HEK293T (cell line): ENCODE data around the gene LSM11.
"Not testable (repeated sequence)": the region's sequence is repeated elsewhere in the genome, so short reads cannot be mapped to it uniquely, and the experiment has no call there.

Experiments
- CTCF ChIA-PET: fragments of 350-600 bp; formaldehyde crosslinking; extraction: SDS; loops from one replicate; lab custom pipeline; 2021; ENCODE audit warnings: antibody characterized with exemption, inconsistent platforms; lab: Yijun Ruan, JAX
- POLR2A ChIA-PET: fragments of 350-600 bp; formaldehyde crosslinking; extraction: SDS; loops from one replicate; lab custom pipeline; 2020; ENCODE audit warnings: antibody characterized with exemption, inconsistent platforms; lab: Yijun Ruan, JAX
- DNase-seq: peaks from one replicate; pipeline ENCODE4 v3.0.0; 2012; ENCODE audit warnings: mixed read lengths; ENCODE audit errors: extremely low spot score
- ARNT ChIP-seq: fragments of 450-650 bp; IDR thresholded peaks from 2 replicates; pipeline ENCODE4 v1.6.1; 2017; ENCODE audit warnings: mild to moderate bottlenecking
- BHLHE40 ChIP-seq: fragments of 450-650 bp; IDR thresholded peaks from 2 replicates; pipeline ENCODE4 v1.6.1; 2016; ENCODE audit warnings: mild to moderate bottlenecking, moderate library complexity, borderline replicate concordance
- CTBP1 ChIP-seq: fragments of 450-650 bp; IDR thresholded peaks from 2 replicates; pipeline ENCODE4 v1.6.1; 2016; ENCODE audit warnings: borderline replicate concordance
- ELF4 ChIP-seq: fragments of 450-650 bp; IDR thresholded peaks from 2 replicates; pipeline ENCODE4 v1.6.1; 2017; ENCODE audit warnings: antibody characterized with exemption
- FOXA1 ChIP-seq: fragments of 450-650 bp; IDR thresholded peaks from 2 replicates; pipeline ENCODE4 v1.6.1; 2016; ENCODE audit warnings: mild to moderate bottlenecking
- FOXK2 ChIP-seq: fragments of 450-650 bp; IDR thresholded peaks from 2 replicates; pipeline ENCODE4 v1.6.1; 2016; ENCODE audit warnings: mild to moderate bottlenecking
- FOXM1 ChIP-seq: fragments of 450-650 bp; IDR thresholded peaks from 2 replicates; pipeline ENCODE4 v1.6.1; 2017; ENCODE audit warnings: mild to moderate bottlenecking, borderline replicate concordance
- HDGF ChIP-seq: fragments of 450-650 bp; IDR thresholded peaks from 2 replicates; pipeline ENCODE4 v1.6.1; 2017; ENCODE audit warnings: antibody characterized with exemption, borderline replicate concordance
- L3MBTL2 ChIP-seq: fragments of 450-650 bp; conservative IDR thresholded peaks from 2 replicates; pipeline ENCODE4 v1.6.1; 2016; ENCODE audit warnings: mild to moderate bottlenecking
- LEF1 ChIP-seq: fragments of 450-650 bp; IDR thresholded peaks from 2 replicates; pipeline ENCODE4 v1.6.1; 2017; ENCODE audit warnings: mild to moderate bottlenecking, borderline replicate concordance
- NFRKB ChIP-seq: fragments of 450-650 bp; IDR thresholded peaks from 2 replicates; pipeline ENCODE4 v1.6.1; 2016; ENCODE audit warnings: mild to moderate bottlenecking, moderate library complexity
- SP1 ChIP-seq: fragments of 450-650 bp; IDR thresholded peaks from 2 replicates; pipeline ENCODE4 v1.6.1; 2017
- SUZ12 ChIP-seq: fragments of 450-650 bp; IDR thresholded peaks from 2 replicates; pipeline ENCODE4 v1.6.1; 2016; ENCODE audit warnings: mild to moderate bottlenecking
- TARDBP ChIP-seq: fragments of 450-650 bp; IDR thresholded peaks from 2 replicates; pipeline ENCODE4 v1.6.1; 2016
- ZNF384 ChIP-seq: fragments of 450-650 bp; IDR thresholded peaks from 2 replicates; pipeline ENCODE4 v1.6.1; 2016
- TF ChIP-seq, protein P1 (sequence below): fragments of 450-650 bp; IDR thresholded peaks from 2 replicates; pipeline ENCODE4 v1.6.1; 2016

The LSM11 gene

GRCh38 chr5:157743163-157744050 lies at the start of gene LSM11:
LSM11 (plus strand) TSS chr5:157743712; CDS start chr5:157743751, 39 bp downstream.
- ChIA-PET CTCF (interaction anchor here (0.6 to 1.4 kb wide), 21 partner anchors 11 to 1051 kb away, joined by 3 to 7 read pairs (median 3); partner anchors contain the start of gene THG1L), POLR2A (interaction anchor here (0.7 to 2.0 kb wide), 2 partner anchors 12 to 24 kb away, joined by 3 to 6 read pairs; partner anchors contain the start of gene THG1L)
- no peak for TF ChIP-seq ZNF384
- TF ChIP-seq ARNT = no peak
- TF ChIP-seq SUZ12 = no peak
- TF ChIP-seq TARDBP = no peak
- TF ChIP-seq FOXK2 = no peak
- no peak for TF ChIP-seq HDGF
- TF ChIP-seq FOXA1 = no peak
- TF ChIP-seq, protein P1, sequence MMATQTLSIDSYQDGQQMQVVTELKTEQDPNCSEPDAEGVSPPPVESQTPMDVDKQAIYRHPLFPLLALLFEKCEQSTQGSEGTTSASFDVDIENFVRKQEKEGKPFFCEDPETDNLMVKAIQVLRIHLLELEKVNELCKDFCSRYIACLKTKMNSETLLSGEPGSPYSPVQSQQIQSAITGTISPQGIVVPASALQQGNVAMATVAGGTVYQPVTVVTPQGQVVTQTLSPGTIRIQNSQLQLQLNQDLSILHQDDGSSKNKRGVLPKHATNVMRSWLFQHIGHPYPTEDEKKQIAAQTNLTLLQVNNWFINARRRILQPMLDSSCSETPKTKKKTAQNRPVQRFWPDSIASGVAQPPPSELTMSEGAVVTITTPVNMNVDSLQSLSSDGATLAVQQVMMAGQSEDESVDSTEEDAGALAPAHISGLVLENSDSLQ = no peak; the same call in 1 of the 2 replicates
- no peak for TF ChIP-seq LEF1
- TF ChIP-seq CTBP1 = no peak
- TF ChIP-seq FOXM1 = no peak
- no peak for TF ChIP-seq NFRKB
- TF ChIP-seq L3MBTL2 = no peak
- peak; percentile 91 for DNase-seq

DNA sequence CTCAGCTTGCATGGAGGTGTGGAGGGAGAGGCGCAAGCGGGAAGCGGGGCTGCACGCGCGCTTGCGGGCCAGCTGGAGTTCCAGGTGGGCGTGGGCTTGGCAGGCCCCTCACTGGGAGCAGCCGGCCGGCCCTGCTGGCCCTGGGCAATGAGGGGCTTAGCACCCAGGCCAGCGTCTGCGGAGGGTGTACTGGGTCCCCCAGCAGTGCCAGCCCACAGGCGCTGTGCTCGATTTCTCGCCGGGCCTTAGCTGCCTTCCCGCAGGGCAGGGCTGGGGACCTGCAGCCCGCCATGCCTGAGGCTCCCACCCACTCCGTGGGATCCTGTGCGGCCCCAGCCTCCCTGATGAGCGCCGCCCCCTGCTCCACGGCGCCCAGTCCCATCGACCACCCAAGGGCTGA lies 49.7 kb upstream of the LSM11 start:
- CTCF ChIA-PET, DNase-seq, POLR2A ChIA-PET: not testable (repeated sequence)

GRCh38 chr5:157696154-157696553 lies 47.4 kb upstream of the LSM11 start:
- POLR2A ChIA-PET, DNase-seq, CTCF ChIA-PET: not testable (repeated sequence)

DNA sequence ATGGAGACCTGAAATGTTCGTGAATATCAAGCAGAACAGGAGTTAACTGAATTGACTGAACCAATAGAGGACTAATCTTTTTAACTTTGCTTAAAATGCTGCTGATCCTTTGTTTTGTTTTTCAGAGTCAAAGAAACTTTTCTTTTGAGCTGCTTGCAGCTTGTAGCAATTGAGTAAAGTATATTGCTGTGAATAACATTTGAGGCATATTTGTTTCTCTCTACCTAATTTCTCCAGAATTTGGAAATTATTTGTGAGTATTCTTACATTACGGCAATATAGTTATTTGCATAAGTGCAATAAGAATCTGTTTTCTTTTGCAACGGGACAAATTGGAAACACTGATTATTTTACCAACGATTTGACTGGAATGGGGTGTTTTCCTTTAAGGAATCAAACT lies 44.8 kb upstream of the LSM11 start:
- CTCF ChIA-PET = interaction anchor here (0.7 kb wide), 1 partner anchor 198 kb away, joined by 3 read pairs; no protein-coding TSS in a partner anchor
- POLR2A ChIA-PET, DNase-seq: not testable (repeated sequence)

DNA sequence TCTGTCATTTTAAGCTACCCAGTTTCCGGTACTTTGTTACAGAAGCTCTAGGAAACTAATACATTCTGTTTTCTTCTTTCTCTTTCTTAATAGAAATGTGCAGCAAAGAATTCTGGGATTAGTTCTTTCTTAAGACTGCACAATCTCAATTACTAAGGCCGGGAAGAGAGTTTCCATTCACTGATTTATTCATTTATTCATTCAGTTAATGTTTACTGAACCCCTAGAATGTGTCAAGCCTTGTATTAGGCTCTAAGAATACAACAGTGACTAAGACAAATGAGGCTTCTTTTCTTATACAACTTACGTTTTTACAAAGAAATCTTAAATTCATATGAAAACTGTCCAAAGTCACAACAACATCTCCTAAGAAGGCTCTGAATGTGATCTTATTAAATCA lies 39.8 kb upstream of the LSM11 start:
- TF ChIP-seq ELF4 = no peak
- no peak for TF ChIP-seq NFRKB
- TF ChIP-seq SP1 = no peak
- TF ChIP-seq BHLHE40 = no peak
- no peak for TF ChIP-seq FOXK2
- TF ChIP-seq ZNF384 = no peak
- no peak for TF ChIP-seq LEF1
- no peak for DNase-seq
- POLR2A ChIA-PET = no interaction called here
- CTCF ChIA-PET = no interaction called here

- CTCF ChIA-PET = interaction anchor here (0.9 kb wide), 1 partner anchor 10 kb away, joined by 4 read pairs; no protein-coding TSS in a partner anchor
- TF ChIP-seq, protein P1 = no peak
- TF ChIP-seq L3MBTL2 = no peak
- no peak for TF ChIP-seq SP1
- TF ChIP-seq CTBP1 = no peak
- TF ChIP-seq ARNT = no peak
- no peak for TF ChIP-seq NFRKB
- TF ChIP-seq FOXK2 = no peak
- TF ChIP-seq FOXA1 = no peak
- no peak for DNase-seq
- POLR2A ChIA-PET = no interaction called here
Measured at GRCh38 chr5:157708866-157709265, 34.6 kb upstream of the LSM11 start.

DNA sequence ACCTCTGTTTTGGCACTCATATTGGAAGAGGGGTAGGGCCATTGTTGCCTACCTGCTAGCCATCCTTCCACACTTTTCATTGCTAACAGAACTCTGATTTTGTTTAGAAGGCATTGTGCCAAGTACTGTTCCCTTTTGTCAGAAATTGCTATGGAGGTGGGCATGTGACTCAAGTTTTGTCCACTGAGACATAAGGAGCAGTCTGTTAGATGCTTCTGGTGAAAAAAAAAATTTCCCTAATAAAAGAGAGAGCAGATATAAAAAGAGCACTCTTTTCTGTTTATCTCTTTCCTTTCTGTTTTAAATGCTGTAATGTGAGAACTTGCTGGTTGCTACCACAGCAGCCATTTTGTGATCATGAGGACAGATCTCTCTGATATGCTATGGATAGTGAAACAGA lies 34.2 kb upstream of the LSM11 start:
- ChIA-PET POLR2A (no interaction called here), CTCF (no interaction called here)
- no peak for DNase-seq
- TF ChIP-seq ZNF384 (no peak), ARNT (no peak)

DNA sequence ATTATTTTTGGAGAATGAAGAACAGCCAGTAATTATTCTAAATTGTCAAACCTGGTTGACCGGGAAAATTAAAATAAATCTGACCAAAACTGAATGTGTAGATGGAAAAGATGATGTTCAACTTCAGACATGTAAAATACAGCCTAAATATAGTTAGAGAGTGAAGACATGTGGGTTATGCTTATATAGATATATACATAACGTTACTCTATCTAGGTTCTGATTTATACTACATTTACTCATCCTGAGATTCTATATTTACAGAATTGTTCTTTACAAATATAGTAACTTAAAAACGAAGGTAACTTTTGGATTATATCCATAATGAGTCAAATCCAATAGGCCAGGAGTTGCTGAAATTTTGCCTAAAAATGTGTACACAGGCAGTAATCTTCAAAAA lies 33.1 kb upstream of the LSM11 start:
- ChIA-PET POLR2A (no interaction called here), CTCF (no interaction called here)
- no peak for DNase-seq
- TF ChIP-seq SUZ12 (no peak), BHLHE40 (no peak), FOXM1 (no peak), L3MBTL2 (no peak), FOXK2 (no peak), FOXA1 (no peak), ZNF384 (no peak), NFRKB (no peak), TARDBP (no peak), ARNT (no peak), ELF4 (no peak), CTBP1 (no peak)
- TF ChIP-seq, protein P1 = no peak
